ENCODE results near the gene MLXIP. TPM values are rescaled to one million over a fixed set of nuclear protein-coding genes. Genes with fewer than 3 reads are reported as not detected.

The MLXIP gene
- total RNA-seq, 6 experiments from 2014 or later: 13.9 to 45.9 (median 16.6) TPM

DNA sequence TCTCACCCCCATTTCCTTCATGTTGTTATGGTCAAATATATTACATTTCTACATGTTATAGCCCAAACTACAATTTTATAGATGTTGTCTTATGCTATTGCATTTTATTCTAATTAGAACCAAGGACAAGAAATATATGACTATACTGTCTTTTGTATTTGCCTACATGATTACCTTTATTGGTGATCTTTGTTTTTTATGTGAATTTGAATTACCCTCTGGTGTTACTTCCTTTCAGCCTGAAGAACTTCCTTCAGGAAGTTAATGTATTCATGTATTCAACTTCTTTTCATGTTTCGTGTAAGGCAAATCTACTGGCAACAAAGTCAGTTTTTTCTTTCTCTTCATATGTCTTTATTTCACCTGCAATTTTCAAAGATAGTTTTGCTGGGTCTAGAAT is 116.2 kb downstream of the MLXIP start:
- intact Hi-C loops (cut with DNase I): loop anchor here (5.0 to 10.0 kb wide), 2 partner anchors 50 to 58 kb away; no protein-coding TSS in a partner anchor
- 100% methylated on average over 1 of the region's 1 CpG for WGBS (ENCODE audit: insufficient coverage, low coverage, low lambda C conversion rate, missing lambda C conversion rate)

DNA sequence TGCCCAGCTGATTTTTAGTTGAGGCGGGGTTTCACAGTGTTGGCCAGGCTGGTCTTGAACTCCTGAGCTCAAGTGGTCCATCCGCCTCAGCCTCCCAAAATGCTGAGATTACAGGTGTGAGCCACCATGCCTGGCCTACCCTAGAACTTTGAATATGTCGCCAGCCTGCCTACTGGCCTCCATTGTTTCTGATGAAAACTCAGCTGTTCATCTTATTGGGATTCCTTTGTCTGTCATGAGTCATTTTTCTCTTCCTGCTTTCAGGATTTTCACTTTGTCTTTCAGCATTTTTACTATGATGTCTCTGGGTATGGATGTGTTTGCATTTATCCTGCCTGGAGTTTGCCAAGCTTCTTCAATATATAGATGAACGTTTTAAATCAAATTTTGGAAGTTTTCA is 116.8 kb downstream of the MLXIP start:
- no peaks in the 10 kb centered on the region for H3K4me1 ChIP-seq
- no peak for DNase-seq
- WGBS (ENCODE audit: insufficient coverage, low coverage, low lambda C conversion rate, missing lambda C conversion rate): 72% methylated on average over 2 of the region's 4 CpGs

More for the DNA sequence above, 116.2 kb downstream of the MLXIP start:
- Histone ChIP-seq H3K9me3 (no peaks in the 10 kb centered on the region), H3K27me3 (no peaks in the 10 kb centered on the region), H3K4me3 (no peak overlapping the region), H3K4me1 (no peaks in the 10 kb centered on the region), H3K36me3 (no peaks in the 10 kb centered on the region), H3K27ac (no peak overlapping the region)
- TF ChIP-seq, protein P1, sequence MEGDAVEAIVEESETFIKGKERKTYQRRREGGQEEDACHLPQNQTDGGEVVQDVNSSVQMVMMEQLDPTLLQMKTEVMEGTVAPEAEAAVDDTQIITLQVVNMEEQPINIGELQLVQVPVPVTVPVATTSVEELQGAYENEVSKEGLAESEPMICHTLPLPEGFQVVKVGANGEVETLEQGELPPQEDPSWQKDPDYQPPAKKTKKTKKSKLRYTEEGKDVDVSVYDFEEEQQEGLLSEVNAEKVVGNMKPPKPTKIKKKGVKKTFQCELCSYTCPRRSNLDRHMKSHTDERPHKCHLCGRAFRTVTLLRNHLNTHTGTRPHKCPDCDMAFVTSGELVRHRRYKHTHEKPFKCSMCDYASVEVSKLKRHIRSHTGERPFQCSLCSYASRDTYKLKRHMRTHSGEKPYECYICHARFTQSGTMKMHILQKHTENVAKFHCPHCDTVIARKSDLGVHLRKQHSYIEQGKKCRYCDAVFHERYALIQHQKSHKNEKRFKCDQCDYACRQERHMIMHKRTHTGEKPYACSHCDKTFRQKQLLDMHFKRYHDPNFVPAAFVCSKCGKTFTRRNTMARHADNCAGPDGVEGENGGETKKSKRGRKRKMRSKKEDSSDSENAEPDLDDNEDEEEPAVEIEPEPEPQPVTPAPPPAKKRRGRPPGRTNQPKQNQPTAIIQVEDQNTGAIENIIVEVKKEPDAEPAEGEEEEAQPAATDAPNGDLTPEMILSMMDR (IDR thresholded peaks at IDR 0.05): no peak
- TF ChIP-seq POLR2A (IDR thresholded peaks at IDR 0.05): no peak
- ATAC-seq (no peak), DNase-seq (no peak)

More for the DNA sequence above, 116.8 kb downstream of the MLXIP start:
- ATAC-seq: no peak
- Histone ChIP-seq H3K9me3 (no peaks in the 10 kb centered on the region), H3K4me3 (no peak overlapping the region), H3K36me3 (no peaks in the 10 kb centered on the region), H3K27me3 (no peaks in the 10 kb centered on the region), H3K27ac (no peak overlapping the region)
- no peak for TF ChIP-seq POLR2A (IDR thresholded peaks at IDR 0.05)
- TF ChIP-seq, protein P1 (IDR thresholded peaks at IDR 0.05): no peak
- intact Hi-C loops (cut with DNase I): loop anchor here (5.0 to 10.0 kb wide), 2 partner anchors 51 to 58 kb away; no protein-coding TSS in a partner anchor

Other genes starting within 250 kb of the MLXIP start
- 1,000 to 10,000 TPM in 4 of 6 experiments, 100 to 1,000 TPM in 2; 649 to 1,803 (median 1,080) TPM for gene HPD, start 219.9 kb upstream of the MLXIP start, total RNA-seq
- 10 to 100 TPM; 20.0 to 56.4 (median 28.4) TPM for gene PSMD9, start 190.0 kb upstream of the MLXIP start, total RNA-seq
- 1 to 10 TPM; 1.0 to 6.2 (median 2.4) TPM for gene CFAP251, start 160.2 kb upstream of the MLXIP start, total RNA-seq
- 1 to 10 TPM; 3.5 to 6.4 (median 4.6) TPM for gene BCL7A, start 56.9 kb upstream of the MLXIP start, total RNA-seq
- not detected for gene IL31, start 95.5 kb downstream of the MLXIP start, total RNA-seq
- gene LRRC43, start 104.4 kb downstream of the MLXIP start, total RNA-seq: under 1 TPM in 3 of 6 experiments, not detected in 3; 0.26 to 0.37 (median 0.31) TPM
- gene B3GNT4, start 125.0 kb downstream of the MLXIP start, total RNA-seq: under 1 TPM in 2 of 6 experiments, not detected in 4; 0.42 to 0.43 TPM
- 10 to 100 TPM; 21.0 to 41.0 (median 24.1) TPM for gene DIABLO, start 147.3 kb downstream of the MLXIP start, total RNA-seq
- 10 to 100 TPM in 4 of 6 experiments, 1 to 10 TPM in 2; 8.5 to 14.7 (median 11.6) TPM for gene VPS33A, start 187.7 kb downstream of the MLXIP start, total RNA-seq

Measured in right lobe of liver (tissue), 6 donors.